ENCODE data around the gene CCL27. TPM values are rescaled to one million over a fixed set of nuclear protein-coding genes. Genes with fewer than 3 reads are reported as not detected.

CCL27 gene
- polyA plus RNA-seq, 1 donor = 0.67 TPM

DNA sequence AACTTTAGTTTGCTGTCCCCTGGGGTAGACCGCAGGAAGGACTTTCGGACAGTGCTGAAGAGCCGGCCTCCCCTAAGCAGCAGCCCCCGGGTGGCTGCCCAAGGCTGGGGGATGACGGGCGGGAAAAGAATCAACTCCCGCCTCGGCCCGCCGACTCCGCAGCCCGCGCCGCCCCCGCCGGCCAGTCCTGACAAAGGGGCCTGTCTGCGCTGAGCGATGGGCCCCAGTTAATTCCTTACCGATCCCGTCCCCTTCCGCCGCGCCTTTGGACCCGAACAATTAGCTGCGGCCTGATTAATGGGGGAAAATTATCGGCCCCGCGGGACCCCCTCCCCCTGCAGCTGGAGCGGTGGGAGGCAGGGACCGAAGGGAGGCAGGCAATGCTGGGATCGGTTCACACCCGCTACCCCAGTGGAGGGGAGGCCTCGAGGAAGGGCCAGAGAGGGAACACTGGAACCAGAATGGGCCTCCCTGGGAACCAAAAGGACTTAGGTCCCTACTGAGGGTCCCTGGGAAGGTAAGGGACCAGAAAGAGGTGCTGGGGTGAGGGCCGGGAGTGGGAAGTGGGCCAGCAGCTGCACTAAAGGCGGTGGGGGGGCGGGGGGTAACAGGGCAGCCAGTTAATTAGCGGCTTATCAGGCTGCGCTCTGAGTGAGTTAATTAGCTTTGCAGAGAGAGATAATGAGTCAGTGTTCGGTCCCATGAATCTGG lies 37.8 kb downstream of the CCL27 start:
- no peak for DNase-seq

GRCh38 chr9:34623374-34624235 lies 38.9 kb downstream of the CCL27 start:
- DNase-seq = no peak

GRCh38 chr9:34620061-34620994 lies 42.1 kb downstream of the CCL27 start, which contains the start of gene DCTN3:
Gene DCTN3 (minus strand): TSS chr9:34620495. CDS start chr9:34620464, 31 bp downstream.
- DNase-seq = peak; percentile 93

- DNase-seq = no peak
These were observed 47.3 kb downstream of the CCL27 start for GRCh38 chr9:34615132-34615531.

DNA sequence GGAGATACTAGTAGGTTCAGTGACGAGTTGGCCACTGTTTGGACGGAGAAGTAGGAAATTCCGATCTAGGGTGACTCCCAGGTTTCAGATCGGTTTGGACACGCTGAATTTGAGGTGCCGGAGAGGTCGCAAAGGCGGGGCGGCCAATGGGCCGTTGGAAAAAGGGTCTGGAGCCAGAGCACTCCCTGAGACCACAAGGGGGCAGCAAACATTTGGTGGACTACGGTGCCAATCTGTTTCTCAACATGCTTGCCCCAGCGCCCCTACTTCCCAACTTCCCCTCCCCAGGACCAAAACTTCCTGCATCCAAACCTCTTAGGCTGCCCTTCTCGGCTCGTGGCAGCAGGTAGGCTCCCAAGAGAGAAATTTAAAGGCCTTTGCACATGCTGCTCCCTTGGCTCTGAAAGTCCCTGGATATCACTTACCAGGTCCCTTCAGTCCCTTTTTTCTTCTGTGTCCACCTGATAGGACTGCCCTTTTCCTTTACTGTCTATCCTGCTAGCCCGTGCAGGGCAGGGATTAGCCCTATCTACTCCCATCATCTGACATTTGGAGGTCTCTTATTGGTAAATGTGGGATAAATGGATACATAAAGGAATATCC lies 49.6 kb downstream of the CCL27 start:
- DNase-seq = peak; percentile 83

Other genes with a start within 250 kb of the CCL27 start
- 14.1 TPM for gene FAM219A, start 204.1 kb downstream of the CCL27 start, polyA plus RNA-seq (ENCODE audit: insufficient read length)
- not detected for gene DNAI1, start 203.9 kb downstream of the CCL27 start, polyA plus RNA-seq (ENCODE audit: insufficient read length)
- gene ENHO, start 139.7 kb downstream of the CCL27 start, polyA plus RNA-seq (ENCODE audit: insufficient read length) = 4.3 TPM
- 53.8 TPM for gene CNTFR, start 72.9 kb downstream of the CCL27 start, polyA plus RNA-seq (ENCODE audit: insufficient read length)
- 20.9 TPM for gene RPP25L, start 50.6 kb downstream of the CCL27 start, polyA plus RNA-seq (ENCODE audit: insufficient read length)
- 71.7 TPM for gene DCTN3, start 42.2 kb downstream of the CCL27 start, polyA plus RNA-seq (ENCODE audit: insufficient read length)
- 0.18 TPM for gene ARID3C, start 33.6 kb downstream of the CCL27 start, polyA plus RNA-seq (ENCODE audit: insufficient read length)
- gene SIGMAR1, start 24.9 kb downstream of the CCL27 start, polyA plus RNA-seq (ENCODE audit: insufficient read length) = 52.0 TPM
- 46.6 TPM for gene GALT, start 16.0 kb downstream of the CCL27 start, polyA plus RNA-seq (ENCODE audit: insufficient read length)
- gene IL11RA, start 10.5 kb downstream of the CCL27 start, polyA plus RNA-seq (ENCODE audit: insufficient read length) = 96.1 TPM
- not detected for gene CCL19, start 28.6 kb upstream of the CCL27 start, polyA plus RNA-seq (ENCODE audit: insufficient read length)
- gene CCL21, start 47.5 kb upstream of the CCL27 start, polyA plus RNA-seq (ENCODE audit: insufficient read length) = 4.3 TPM

Data from hindlimb muscle (tissue), 1 donor.